K562 (cell line): ENCODE data around the gene CRHR1. TPM values are rescaled to one million over a fixed set of nuclear protein-coding genes. Genes with fewer than 3 reads are reported as not detected.

ENCODE experiments used
- ATAC-seq: fragments of 200-7000 bp; cut with Tn5 transposase; 3 replicates; pipeline ENCODE4 v1.9.1; 2020; ENCODE audit warnings: moderate library complexity
- BruUV-seq: library from RNA; stranded (reverse); fragments of 400-500 nt; replicated peaks from 2 replicates; lab custom pipeline; 2021; lab: Mats Ljungman, UMichigan
- CTCF ChIA-PET: fragments of 300-600 bp; formaldehyde crosslinking; extraction: SDS; loops from one replicate; lab custom pipeline; 2021; ENCODE audit warnings: low intra/inter-chr PET ratio; lab: Yijun Ruan, JAX
- POLR2A ChIA-PET: fragments of 300-600, 350-650 bp; sonication (Branson Sonifier 250); formaldehyde crosslinking; extraction: SDS; loops from one replicate; lab custom pipeline; 2021; ENCODE audit warnings: antibody characterized with exemption, inconsistent platforms; lab: Yijun Ruan, JAX
- DNase-seq, 4 experiments: peaks; one replicate each; pipeline versions ENCODE4 v3.0.0 to v3.0.0-alpha.2; 2011 to 2018; ENCODE audit warnings: low spot score in 3 of 4, mixed read lengths in 3 of 4; ENCODE audit errors: extremely low read depth in 1 of 4
- FAIRE-seq: peaks from 2 replicates; lab custom pipeline; 2011; peaks lifted over from hg19 to GRCh38; lab: Jason Lieb, UNC
- H2AFZ ChIP-seq: 2 replicates; pipeline ENCODE4 v1.6.0; 2011; ENCODE audit warnings: low read depth, low read length, control low read depth, inconsistent platforms
- H3K27ac ChIP-seq: fragments of 200-600 bp; 3 replicates; pipeline ENCODE4 v1.8.0; 2011; ENCODE audit warnings: low read depth, mild to moderate bottlenecking, control low read depth, inconsistent platforms, low read length, moderate library complexity, mixed read lengths; ENCODE audit errors: extremely low read depth
- H3K27me3 ChIP-seq, 2 experiments: fragments of 300-600 bp in 1 of 2; 2 replicates in 1 of 2; 3 replicates in 1 of 2; pipeline versions ENCODE4 v1.6.0 to v1.8.0; 2011; ENCODE audit warnings: inconsistent platforms in 2 of 2, low read length in 2 of 2, mild to moderate bottlenecking in 1 of 2, mixed read lengths in 1 of 2, moderate library complexity in 1 of 2; ENCODE audit not compliant: control insufficient read depth in 2 of 2, insufficient read depth in 2 of 2
- H3K36me3 ChIP-seq: fragments of 300-600 bp; 3 replicates; pipeline ENCODE4 v1.8.0; 2011; ENCODE audit warnings: mild to moderate bottlenecking, low read length, inconsistent platforms; ENCODE audit not compliant: control insufficient read depth, insufficient read depth
- H3K4me1 ChIP-seq, 2 experiments: fragments of 200-600 bp in 1 of 2; replicated peaks in 1 of 2; 2 replicates in 1 of 2; 3 replicates in 1 of 2; pipeline versions ENCODE4 v1.5.1 to v1.8.0; 2011; ENCODE audit warnings: inconsistent platforms in 2 of 2, low read length in 2 of 2, mild to moderate bottlenecking in 1 of 2, mixed read lengths in 1 of 2, moderate library complexity in 1 of 2; ENCODE audit not compliant: control insufficient read depth in 2 of 2, insufficient read depth in 2 of 2
- H3K4me2 ChIP-seq: 2 replicates; pipeline ENCODE4 v1.6.1; 2011; ENCODE audit warnings: low read length, control low read depth, inconsistent platforms, mixed read lengths; ENCODE audit not compliant: insufficient read depth
- H3K4me3 ChIP-seq: fragments of 200-600 bp; sonication (generic), shearing (Covaris generic); 2 replicates; pipeline ENCODE4 v1.5.1; 2016; ENCODE audit warnings: control low read depth, inconsistent platforms
- H3K79me2 ChIP-seq: fragments of 200-600 bp; 3 replicates; pipeline ENCODE4 v1.8.0; 2011; ENCODE audit warnings: low read length, inconsistent platforms; ENCODE audit not compliant: control insufficient read depth, insufficient read depth
- H3K9ac ChIP-seq, 2 experiments: 2 replicates each; pipeline versions ENCODE4 v1.6.0 to v1.6.1; 2011; ENCODE audit warnings: low read depth in 2 of 2, low read length in 2 of 2, control low read depth in 1 of 2, inconsistent platforms in 1 of 2, mild to moderate bottlenecking in 1 of 2, mixed read lengths in 1 of 2; ENCODE audit not compliant: insufficient read depth in 1 of 2
- H3K9me1 ChIP-seq: one replicate; pipeline ENCODE4 v1.6.0; 2011; ENCODE audit warnings: inconsistent platforms, mild to moderate bottlenecking, low read length, moderate library complexity; ENCODE audit not compliant: control insufficient read depth, insufficient read depth
- H3K9me3 ChIP-seq: replicated peaks from 2 replicates; pipeline ENCODE4 v1.5.1; 2011; ENCODE audit warnings: low read depth, low read length, inconsistent platforms; ENCODE audit not compliant: control insufficient read depth, insufficient read depth
- H4K20me1 ChIP-seq: replicated peaks from 2 replicates; pipeline ENCODE4 v1.6.1; 2011; ENCODE audit warnings: low read length, inconsistent platforms, mixed read lengths; ENCODE audit not compliant: control insufficient read depth, insufficient read depth
- EHMT2 ChIP-seq: fragments of 450-650 bp; IDR thresholded peaks from 2 replicates; pipeline ENCODE4 v1.6.1; 2018; ENCODE audit warnings: antibody characterized with exemption
- WGBS: fragments of 100-300 bp; shearing (Covaris generic); methylation state at CpG from one replicate; pipeline ENCODE4 v1.1.6; 2016; ENCODE audit warnings: low coverage, mixed read lengths; ENCODE audit not compliant: insufficient coverage; ENCODE audit errors: missing lambda C conversion rate; 5-methylcytosine and 5-hydroxymethylcytosine counted together
- in situ Hi-C: fragments of 300-500 bp; cut with MboI; formaldehyde crosslinking; loops from 4 replicates; pipeline ENCODE4 v1.15.0; 2018; ENCODE audit warnings: inconsistent platforms, mixed read lengths
- intact Hi-C: fragments of 100-400 bp; cut with micrococcal nuclease; formaldehyde crosslinking; loops from 2 replicates; pipeline ENCODE4 v1.14.2; 2022
- polyA plus RNA-seq, 8 experiments: library from polyadenylated mRNA; depleted of rRNA in 4 of 8; stranded (reverse) in 5 of 8; unstranded in 3 of 8; fragments of >200 nt; fragmentation: Nextera tagmentation in 2 of 8; fragmentation: Illumina TruSeq in 1 of 8; extraction: Ambion mirVana in 2 of 8; extraction: Trizol in 1 of 8; gene quantifications; 2 replicates each; pipeline versions ENCODE4 v1.2.1 to v1.2.3, GENCODE V29; 2011 to 2014; ENCODE audit warnings: inconsistent platforms in 1 of 8, missing spikeins in 1 of 8
- total RNA-seq, 7 experiments: library from RNA; depleted of rRNA in 6 of 7; stranded (reverse); fragments of >200 nt in 6 of 7; fragmentation: Illumina TruSeq in 2 of 7; extraction: Trizol in 2 of 7; gene quantifications; 2 replicates each; pipeline versions ENCODE4 v1.2.1 to v1.2.3, GENCODE V29; 2011 to 2021; ENCODE audit warnings: low replicate concordance in 1 of 7
- TF ChIP-seq, protein P1 (sequence below): sonication (generic); formaldehyde crosslinking; IDR thresholded peaks from 2 replicates; pipeline ENCODE4 v1.8.0; 2022; ENCODE audit warnings: missing genetic modification reagents, mild to moderate bottlenecking, borderline replicate concordance
- TF ChIP-seq, protein P2 (sequence below), 2 experiments: fragments of 450-650 bp; formaldehyde crosslinking in 1 of 2; IDR thresholded peaks; 2 replicates each; pipeline versions ENCODE4 v1.4.0 to v1.6.1; 2014 to 2020; ENCODE audit warnings: mild to moderate bottlenecking in 2 of 2, borderline replicate concordance in 1 of 2, low read depth in 1 of 2

Gene CRHR1
- total and polyA plus RNA-seq, 9 of the 15 experiments (the other 6 are each of a cell fraction or from before 2014, with no cell fraction given): 0.05 TPM; not detected in 8

DNA sequence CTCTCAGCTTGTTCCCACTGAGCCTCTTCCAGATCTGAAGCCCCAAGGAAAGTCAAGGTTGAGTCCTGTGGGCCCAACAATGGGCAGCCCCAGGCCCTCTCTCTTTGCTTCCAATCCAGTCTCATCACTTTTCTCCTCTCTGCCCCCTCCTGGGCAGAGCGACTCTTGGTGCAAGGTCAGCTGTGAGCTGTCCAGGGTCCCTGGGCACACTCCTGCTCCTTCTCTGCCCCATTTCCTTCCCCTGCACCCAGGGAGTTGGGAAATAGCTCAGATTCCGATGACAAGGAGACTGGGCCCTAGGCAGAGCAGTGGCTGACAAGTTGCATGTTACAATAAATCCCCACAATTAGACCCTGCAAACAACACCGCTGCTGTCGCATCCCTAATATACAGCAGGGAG, 16.1 kb upstream of the CRHR1 start:
- peaks cover 11 to 55% of the 10 kb centered on the region in 2 experiments; a peak in 4 of 5 replicates for H3K27me3 ChIP-seq
- POLR2A ChIA-PET: interaction anchor here (0.6 to 0.9 kb wide), 2 partner anchors 15 to 30 kb away, joined by 3 read pairs; no protein-coding TSS in a partner anchor
- no peaks in the 10 kb centered on the region for H3K36me3 ChIP-seq
- no peak overlapping the region for H2AFZ ChIP-seq
- CTCF ChIA-PET: no interaction called here
- no peak overlapping the region for H3K4me3 ChIP-seq
- BruUV-seq: no TSS peak
- no peaks in the 10 kb centered on the region for H3K9me3 ChIP-seq
- TF ChIP-seq, protein P1, sequence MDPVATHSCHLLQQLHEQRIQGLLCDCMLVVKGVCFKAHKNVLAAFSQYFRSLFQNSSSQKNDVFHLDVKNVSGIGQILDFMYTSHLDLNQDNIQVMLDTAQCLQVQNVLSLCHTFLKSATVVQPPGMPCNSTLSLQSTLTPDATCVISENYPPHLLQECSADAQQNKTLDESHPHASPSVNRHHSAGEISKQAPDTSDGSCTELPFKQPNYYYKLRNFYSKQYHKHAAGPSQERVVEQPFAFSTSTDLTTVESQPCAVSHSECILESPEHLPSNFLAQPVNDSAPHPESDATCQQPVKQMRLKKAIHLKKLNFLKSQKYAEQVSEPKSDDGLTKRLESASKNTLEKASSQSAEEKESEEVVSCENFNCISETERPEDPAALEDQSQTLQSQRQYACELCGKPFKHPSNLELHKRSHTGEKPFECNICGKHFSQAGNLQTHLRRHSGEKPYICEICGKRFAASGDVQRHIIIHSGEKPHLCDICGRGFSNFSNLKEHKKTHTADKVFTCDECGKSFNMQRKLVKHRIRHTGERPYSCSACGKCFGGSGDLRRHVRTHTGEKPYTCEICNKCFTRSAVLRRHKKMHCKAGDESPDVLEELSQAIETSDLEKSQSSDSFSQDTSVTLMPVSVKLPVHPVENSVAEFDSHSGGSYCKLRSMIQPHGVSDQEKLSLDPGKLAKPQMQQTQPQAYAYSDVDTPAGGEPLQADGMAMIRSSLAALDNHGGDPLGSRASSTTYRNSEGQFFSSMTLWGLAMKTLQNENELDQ (CRISPR knock-in tag): no peak
- TF ChIP-seq EHMT2: peak; percentile 54; the same call in 1 of the 2 replicates
- TF ChIP-seq, protein P2, sequence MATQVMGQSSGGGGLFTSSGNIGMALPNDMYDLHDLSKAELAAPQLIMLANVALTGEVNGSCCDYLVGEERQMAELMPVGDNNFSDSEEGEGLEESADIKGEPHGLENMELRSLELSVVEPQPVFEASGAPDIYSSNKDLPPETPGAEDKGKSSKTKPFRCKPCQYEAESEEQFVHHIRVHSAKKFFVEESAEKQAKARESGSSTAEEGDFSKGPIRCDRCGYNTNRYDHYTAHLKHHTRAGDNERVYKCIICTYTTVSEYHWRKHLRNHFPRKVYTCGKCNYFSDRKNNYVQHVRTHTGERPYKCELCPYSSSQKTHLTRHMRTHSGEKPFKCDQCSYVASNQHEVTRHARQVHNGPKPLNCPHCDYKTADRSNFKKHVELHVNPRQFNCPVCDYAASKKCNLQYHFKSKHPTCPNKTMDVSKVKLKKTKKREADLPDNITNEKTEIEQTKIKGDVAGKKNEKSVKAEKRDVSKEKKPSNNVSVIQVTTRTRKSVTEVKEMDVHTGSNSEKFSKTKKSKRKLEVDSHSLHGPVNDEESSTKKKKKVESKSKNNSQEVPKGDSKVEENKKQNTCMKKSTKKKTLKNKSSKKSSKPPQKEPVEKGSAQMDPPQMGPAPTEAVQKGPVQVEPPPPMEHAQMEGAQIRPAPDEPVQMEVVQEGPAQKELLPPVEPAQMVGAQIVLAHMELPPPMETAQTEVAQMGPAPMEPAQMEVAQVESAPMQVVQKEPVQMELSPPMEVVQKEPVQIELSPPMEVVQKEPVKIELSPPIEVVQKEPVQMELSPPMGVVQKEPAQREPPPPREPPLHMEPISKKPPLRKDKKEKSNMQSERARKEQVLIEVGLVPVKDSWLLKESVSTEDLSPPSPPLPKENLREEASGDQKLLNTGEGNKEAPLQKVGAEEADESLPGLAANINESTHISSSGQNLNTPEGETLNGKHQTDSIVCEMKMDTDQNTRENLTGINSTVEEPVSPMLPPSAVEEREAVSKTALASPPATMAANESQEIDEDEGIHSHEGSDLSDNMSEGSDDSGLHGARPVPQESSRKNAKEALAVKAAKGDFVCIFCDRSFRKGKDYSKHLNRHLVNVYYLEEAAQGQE (IDR thresholded peaks at IDR 0.05; ENCODE audit: borderline replicate concordance): peak; percentile 79
- TF ChIP-seq, protein P2 (CRISPR knock-in tag; IDR thresholded peaks at IDR 0.05; ENCODE audit: low read depth): no peak
- TF ChIP-seq, all 486 proteins: peak for 2
- H3K79me2 ChIP-seq: no peaks in the 10 kb centered on the region
- H3K9me1 ChIP-seq: peaks cover 3% of the 10 kb centered on the region
- H3K4me2 ChIP-seq: no peak overlapping the region
- H3K9ac ChIP-seq: no peak overlapping the region
- ATAC-seq (no peak), FAIRE-seq (no peak), DNase-seq (no peak)
- in situ Hi-C loops (no loop called here), intact Hi-C loops (no loop called here)
- 6% methylated on average over 4 of the region's 4 CpGs for WGBS
- H4K20me1 ChIP-seq: no peaks in the 10 kb centered on the region; the same call in 1 of the 2 replicates
- H3K27ac ChIP-seq: no peak overlapping the region
- no peaks in the 10 kb centered on the region for H3K4me1 ChIP-seq
